GM23338 (cell line): ENCODE measurements around the gene TECR. TPM values are rescaled to one million over a fixed set of nuclear protein-coding genes. Genes with fewer than 3 reads are reported as not detected.

ENCODE experiments used
- ATAC-seq: fragments of 200-7000 bp; cut with Tn5 transposase; 3 replicates; pipeline ENCODE4 v1.9.1; 2020
- DNase-seq: peaks from one replicate; pipeline ENCODE4 v3.0.0-alpha.2; 2015; ENCODE audit warnings: low spot score
- H2AFZ ChIP-seq: fragments of 200-600 bp; sonication (generic); 2 replicates; pipeline ENCODE4 v1.8.0; 2016; ENCODE audit warnings: antibody characterized with exemption, mild to moderate bottlenecking, moderate library complexity
- H3F3A ChIP-seq: fragments of 200-600 bp; sonication (generic); replicated peaks from 2 replicates; pipeline ENCODE4 v1.8.0; 2017; ENCODE audit warnings: antibody characterized with exemption, mixed run types, low read depth
- H3K27ac ChIP-seq: fragments of 200-600 bp; sonication (generic); 2 replicates; pipeline ENCODE4 v1.6.1; 2016; ENCODE audit warnings: low read depth
- H3K27me3 ChIP-seq: fragments of 200-600 bp; sonication (generic); 2 replicates; pipeline ENCODE4 v1.8.0; 2016; ENCODE audit warnings: mild to moderate bottlenecking, mixed run types, moderate library complexity; ENCODE audit not compliant: insufficient read depth
- H3K36me3 ChIP-seq: fragments of 200-600 bp; sonication (generic); 2 replicates; pipeline ENCODE4 v1.8.0; 2016; ENCODE audit warnings: mild to moderate bottlenecking; ENCODE audit not compliant: insufficient read depth
- H3K4me1 ChIP-seq: fragments of 200-600 bp; sonication (generic); 2 replicates; pipeline ENCODE4 v1.8.0; 2016; ENCODE audit warnings: mild to moderate bottlenecking, moderate library complexity; ENCODE audit not compliant: insufficient read depth
- H3K4me2 ChIP-seq: fragments of 200-600 bp; sonication (generic); 2 replicates; pipeline ENCODE4 v1.7.1; 2017; ENCODE audit warnings: mixed run types
- H3K4me3 ChIP-seq: fragments of 200-600 bp; sonication (generic); 2 replicates; pipeline ENCODE4 v1.6.1; 2016; ENCODE audit warnings: mixed run types
- H3K79me2 ChIP-seq: fragments of 200-600 bp; sonication (generic); replicated peaks from 2 replicates; pipeline ENCODE4 v1.8.0; 2017; ENCODE audit warnings: mild to moderate bottlenecking; ENCODE audit not compliant: insufficient read depth
- H3K9me2 ChIP-seq: fragments of 200-600 bp; sonication (generic); 2 replicates; pipeline ENCODE4 v1.8.0; 2017; ENCODE audit not compliant: insufficient read depth
- H4K20me1 ChIP-seq: fragments of 200-600 bp; sonication (generic); replicated peaks from 2 replicates; pipeline ENCODE4 v1.8.0; 2017; ENCODE audit warnings: mild to moderate bottlenecking; ENCODE audit not compliant: insufficient read depth
- H3K27ac Mint-ChIP-seq: 2 replicates; pipeline ENCODE4 v1.8.0; 2020; ENCODE audit warnings: inconsistent platforms, mild to moderate bottlenecking, moderate library complexity, mixed read lengths
- H3K27me3 Mint-ChIP-seq: 3 replicates; pipeline ENCODE4 v1.8.0; 2022; ENCODE audit warnings: low read depth, mild to moderate bottlenecking, moderate library complexity, mixed read lengths, inconsistent platforms; ENCODE audit not compliant: insufficient read depth, poor library complexity
- H3K36me3 Mint-ChIP-seq: 3 replicates; pipeline ENCODE4 v1.8.0; 2021; ENCODE audit warnings: low read depth, mild to moderate bottlenecking, inconsistent platforms, moderate library complexity, mixed read lengths
- H3K4me1 Mint-ChIP-seq: 3 replicates; pipeline ENCODE4 v1.8.0; 2020; ENCODE audit warnings: mild to moderate bottlenecking, inconsistent platforms, mixed read lengths
- H3K4me3 Mint-ChIP-seq: 3 replicates; pipeline ENCODE4 v1.8.0; 2021; ENCODE audit warnings: moderate library complexity, mild to moderate bottlenecking, inconsistent platforms, mixed read lengths
- H3K9me3 Mint-ChIP-seq: 3 replicates; pipeline ENCODE4 v1.8.0; 2020; ENCODE audit warnings: moderate library complexity, mild to moderate bottlenecking, inconsistent platforms, mixed read lengths
- CREB1 ChIP-seq: fragments of 250-450 bp; sonication (Bioruptor Pico); IDR thresholded peaks from 2 replicates; pipeline ENCODE4 v1.5.0; 2020; ENCODE audit warnings: low read depth, mild to moderate bottlenecking, moderate library complexity
- CTCF ChIP-seq, 2 experiments: fragments of 200-600 bp in 1 of 2; sonication (generic) in 1 of 2; conservative IDR thresholded peaks; 2 replicates each; pipeline versions ENCODE4 v1.5.1 to v1.6.1; 2016 to 2017; ENCODE audit warnings: antibody characterized with exemption in 2 of 2, low read depth in 2 of 2, mild to moderate bottlenecking in 2 of 2, moderate library complexity in 1 of 2
- EZH2 ChIP-seq: fragments of 200-600 bp; sonication (generic); IDR thresholded peaks from one replicate; pipeline ENCODE4 v1.8.0; 2017; ENCODE audit warnings: antibody characterized with exemption, mild to moderate bottlenecking, low read depth; ENCODE audit not compliant: unreplicated experiment
- EZH2phosphoT487 ChIP-seq: fragments of 200-600 bp; sonication (generic); IDR thresholded peaks from one replicate; pipeline ENCODE4 v1.8.1; 2018; ENCODE audit warnings: antibody characterized with exemption; ENCODE audit not compliant: unreplicated experiment
- JUNB ChIP-seq: IDR thresholded peaks from one replicate; pipeline ENCODE4 v1.6.1; 2016; ENCODE audit warnings: antibody characterized with exemption; ENCODE audit not compliant: unreplicated experiment
- STAT1 ChIP-seq: IDR thresholded peaks from one replicate; pipeline ENCODE4 v1.6.1; 2016; ENCODE audit warnings: antibody characterized with exemption; ENCODE audit not compliant: unreplicated experiment
- ZNF114 ChIP-seq: fragments of 250-450 bp; sonication (Bioruptor Pico); IDR thresholded peaks from 2 replicates; pipeline ENCODE4 v1.5.0; 2020; ENCODE audit warnings: mild to moderate bottlenecking, moderate library complexity
- ZNF462 ChIP-seq: fragments of 250-450 bp; sonication (Bioruptor Pico); IDR thresholded peaks from 2 replicates; pipeline ENCODE4 v1.5.0; 2020; ENCODE audit warnings: mild to moderate bottlenecking, moderate library complexity
- polyA plus RNA-seq: library from polyadenylated mRNA; unstranded; fragments of >200 nt; fragmentation: Nextera tagmentation; extraction: Ambion mirVana; gene quantifications from 2 replicates; pipeline ENCODE4 v1.2.1, GENCODE V29; 2016
- total RNA-seq: library from RNA; depleted of rRNA; stranded (reverse); fragments of >200 nt; shearing (Covaris generic); gene quantifications from 2 replicates; pipeline ENCODE4 v1.2.3, GENCODE V29; 2014
- TF ChIP-seq, protein P1 (sequence below): IDR thresholded peaks from one replicate; pipeline ENCODE4 v1.6.1; 2018; ENCODE audit warnings: antibody characterized with exemption; ENCODE audit not compliant: unreplicated experiment
- TF ChIP-seq, protein P2 (sequence below): IDR thresholded peaks from 2 replicates; pipeline ENCODE4 v1.6.1; 2016; ENCODE audit warnings: antibody characterized with exemption

Gene TECR
- total and polyA plus RNA-seq, 2 experiments from 2014 or later: 107 to 268 TPM

DNA sequence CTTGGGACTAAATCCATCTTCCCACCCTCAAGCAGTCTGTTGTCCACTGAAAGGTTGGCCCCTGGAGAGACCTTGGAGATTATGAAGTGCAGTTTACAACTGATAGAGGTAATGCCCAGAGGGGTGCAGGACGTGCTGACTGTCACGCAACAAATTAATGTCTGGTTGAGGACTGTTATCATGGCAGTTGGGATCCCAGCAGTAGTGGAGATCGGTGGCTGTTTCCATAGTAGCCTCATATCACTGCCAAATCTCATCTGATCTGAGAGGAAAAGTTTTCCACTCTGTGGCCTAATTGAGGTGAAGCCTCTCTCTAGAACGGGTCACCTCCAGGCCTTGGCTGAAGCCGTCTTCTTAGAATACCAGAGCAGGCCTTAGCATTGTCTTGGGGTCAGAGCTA, 4.1 kb downstream of the TECR start:
- Histone ChIP-seq H3K79me2 (peaks cover 74% of the 10 kb centered on the region), H3K27ac (no peak overlapping the region), H3K4me3 (no peak overlapping the region), H3K9me2 (0 out of 2 replicates have a peak, but pooled peaks cover 4% of the 10 kb centered on the region), H2AFZ (no peak overlapping the region), H3K36me3 (no peaks in the 10 kb centered on the region; the same call in 1 of the 2 replicates), H3K27me3 (no peaks in the 10 kb centered on the region), H3K4me1 (peaks cover 15% of the 10 kb centered on the region), H3F3A (0 out of 2 replicates have a peak, but pooled peaks cover 7% of the 10 kb centered on the region), H3K4me2 (no peak overlapping the region), H4K20me1 (peaks cover 22% of the 10 kb centered on the region)
- Mint-ChIP-seq H3K27me3 (peaks cover 18% of the 10 kb centered on the region), H3K4me1 (peaks cover 11% of the 10 kb centered on the region), H3K4me3 (no peak overlapping the region), H3K9me3 (no peaks in the 10 kb centered on the region; the same call in 2 of the 3 replicates), H3K27ac (no peak overlapping the region), H3K36me3 (peaks cover 4% of the 10 kb centered on the region; the same call in 1 of the 3 replicates)
- TF ChIP-seq, protein P1, sequence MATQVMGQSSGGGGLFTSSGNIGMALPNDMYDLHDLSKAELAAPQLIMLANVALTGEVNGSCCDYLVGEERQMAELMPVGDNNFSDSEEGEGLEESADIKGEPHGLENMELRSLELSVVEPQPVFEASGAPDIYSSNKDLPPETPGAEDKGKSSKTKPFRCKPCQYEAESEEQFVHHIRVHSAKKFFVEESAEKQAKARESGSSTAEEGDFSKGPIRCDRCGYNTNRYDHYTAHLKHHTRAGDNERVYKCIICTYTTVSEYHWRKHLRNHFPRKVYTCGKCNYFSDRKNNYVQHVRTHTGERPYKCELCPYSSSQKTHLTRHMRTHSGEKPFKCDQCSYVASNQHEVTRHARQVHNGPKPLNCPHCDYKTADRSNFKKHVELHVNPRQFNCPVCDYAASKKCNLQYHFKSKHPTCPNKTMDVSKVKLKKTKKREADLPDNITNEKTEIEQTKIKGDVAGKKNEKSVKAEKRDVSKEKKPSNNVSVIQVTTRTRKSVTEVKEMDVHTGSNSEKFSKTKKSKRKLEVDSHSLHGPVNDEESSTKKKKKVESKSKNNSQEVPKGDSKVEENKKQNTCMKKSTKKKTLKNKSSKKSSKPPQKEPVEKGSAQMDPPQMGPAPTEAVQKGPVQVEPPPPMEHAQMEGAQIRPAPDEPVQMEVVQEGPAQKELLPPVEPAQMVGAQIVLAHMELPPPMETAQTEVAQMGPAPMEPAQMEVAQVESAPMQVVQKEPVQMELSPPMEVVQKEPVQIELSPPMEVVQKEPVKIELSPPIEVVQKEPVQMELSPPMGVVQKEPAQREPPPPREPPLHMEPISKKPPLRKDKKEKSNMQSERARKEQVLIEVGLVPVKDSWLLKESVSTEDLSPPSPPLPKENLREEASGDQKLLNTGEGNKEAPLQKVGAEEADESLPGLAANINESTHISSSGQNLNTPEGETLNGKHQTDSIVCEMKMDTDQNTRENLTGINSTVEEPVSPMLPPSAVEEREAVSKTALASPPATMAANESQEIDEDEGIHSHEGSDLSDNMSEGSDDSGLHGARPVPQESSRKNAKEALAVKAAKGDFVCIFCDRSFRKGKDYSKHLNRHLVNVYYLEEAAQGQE: no peak
- TF ChIP-seq JUNB (no peak), ZNF114 (CRISPR knock-in tag) (no peak), EZH2 (no peak), CTCF (conservative IDR thresholded peaks at IDR 0.05; ENCODE audit: low read depth in 2 of 2) (no peak), STAT1 (no peak), CREB1 (CRISPR knock-in tag) (no peak), ZNF462 (no peak), EZH2phosphoT487 (no peak)
- TF ChIP-seq, protein P2, sequence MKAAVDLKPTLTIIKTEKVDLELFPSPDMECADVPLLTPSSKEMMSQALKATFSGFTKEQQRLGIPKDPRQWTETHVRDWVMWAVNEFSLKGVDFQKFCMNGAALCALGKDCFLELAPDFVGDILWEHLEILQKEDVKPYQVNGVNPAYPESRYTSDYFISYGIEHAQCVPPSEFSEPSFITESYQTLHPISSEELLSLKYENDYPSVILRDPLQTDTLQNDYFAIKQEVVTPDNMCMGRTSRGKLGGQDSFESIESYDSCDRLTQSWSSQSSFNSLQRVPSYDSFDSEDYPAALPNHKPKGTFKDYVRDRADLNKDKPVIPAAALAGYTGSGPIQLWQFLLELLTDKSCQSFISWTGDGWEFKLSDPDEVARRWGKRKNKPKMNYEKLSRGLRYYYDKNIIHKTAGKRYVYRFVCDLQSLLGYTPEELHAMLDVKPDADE: no peak
- DNase-seq: no peak
- no peak for ATAC-seq
